Mononuclear cell (primary cell): Measurements from ENCODE around the gene MPP7. TPM values are rescaled to one million over a fixed set of nuclear protein-coding genes. Genes with fewer than 3 reads are reported as not detected.
"Not testable (repeated sequence)": the region's sequence is repeated elsewhere in the genome, so short reads cannot be mapped to it uniquely, and the experiment has no call there.

Experiments used
- H3K27me3 ChIP-seq: 2 replicates; pipeline ENCODE4 v1.6.0; 2011; ENCODE audit warnings: low read length, control low read depth; ENCODE audit not compliant: insufficient read depth
- H3K4me1 ChIP-seq: 2 replicates; pipeline ENCODE4 v1.5.1; 2011; ENCODE audit warnings: mild to moderate bottlenecking, low read length, control low read depth; ENCODE audit not compliant: insufficient read depth
- H3K4me3 ChIP-seq: 2 replicates; pipeline ENCODE4 v1.5.1; 2011; ENCODE audit warnings: mild to moderate bottlenecking, low read length, moderate library complexity
- H3K9me3 ChIP-seq: 2 replicates; pipeline ENCODE4 v1.5.1; 2011; ENCODE audit warnings: low read depth, mild to moderate bottlenecking, control low read depth, low read length
- total RNA-seq: library from RNA; depleted of rRNA; stranded (reverse); fragments of >200 nt; gene quantifications from one replicate; pipeline ENCODE4 v1.2.3, GENCODE V29; 2012

Gene MPP7
- 24.5 TPM for total RNA-seq

DNA sequence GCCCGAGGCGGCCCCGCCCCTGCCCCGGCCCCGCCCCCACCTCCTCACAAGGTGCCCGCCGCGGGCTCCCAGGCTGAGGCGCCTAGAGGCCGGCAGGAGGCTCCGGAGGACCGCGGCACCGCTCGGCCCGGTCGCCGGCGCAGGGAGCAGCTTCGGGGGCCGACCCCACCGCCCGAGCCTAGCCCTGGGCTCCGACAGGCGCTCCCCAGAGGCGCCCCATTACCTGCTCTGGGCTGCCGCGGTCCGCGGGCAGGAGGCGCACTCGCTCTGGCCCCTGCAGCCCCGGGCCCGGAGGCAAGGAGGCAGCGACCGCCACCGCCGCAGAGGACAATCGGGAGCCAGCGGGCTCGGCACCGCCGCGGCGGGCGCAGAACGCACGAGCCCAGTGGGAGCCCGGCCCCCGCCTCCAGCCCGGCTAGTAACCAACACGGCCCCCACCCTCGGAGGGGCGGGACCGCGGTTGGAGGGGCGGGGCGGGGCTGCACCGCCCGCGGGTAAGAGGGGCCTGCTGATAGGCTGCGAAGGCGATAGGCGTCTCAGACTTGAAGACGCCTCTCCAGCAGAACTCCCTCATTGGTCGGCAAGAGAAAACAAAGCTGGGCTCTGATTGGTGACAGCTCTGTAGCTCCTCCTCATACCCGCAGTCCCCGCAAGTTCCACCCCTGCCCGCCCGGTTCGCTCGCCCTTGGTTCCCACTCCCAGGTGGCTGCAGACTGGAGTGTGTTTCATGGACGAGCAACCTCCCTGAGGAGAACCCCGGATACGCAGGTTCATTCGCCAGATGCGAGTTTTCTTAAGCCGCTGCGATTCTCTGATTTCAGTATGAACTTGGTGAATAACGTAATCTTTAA, at the start of gene MPP7:
Gene MPP7 (minus strand): TSS at position 427 of the 851 bp plus-strand sequence. CDS start 64,460 bp downstream, outside the sequence.
- Histone ChIP-seq H3K4me1 (peaks cover 47% of the 10 kb centered on the region), H3K27me3 (no peaks in the 10 kb centered on the region), H3K4me3 (peak within 1 kb of the TSS; percentile 61), H3K9me3 (no peaks in the 10 kb centered on the region)

DNA sequence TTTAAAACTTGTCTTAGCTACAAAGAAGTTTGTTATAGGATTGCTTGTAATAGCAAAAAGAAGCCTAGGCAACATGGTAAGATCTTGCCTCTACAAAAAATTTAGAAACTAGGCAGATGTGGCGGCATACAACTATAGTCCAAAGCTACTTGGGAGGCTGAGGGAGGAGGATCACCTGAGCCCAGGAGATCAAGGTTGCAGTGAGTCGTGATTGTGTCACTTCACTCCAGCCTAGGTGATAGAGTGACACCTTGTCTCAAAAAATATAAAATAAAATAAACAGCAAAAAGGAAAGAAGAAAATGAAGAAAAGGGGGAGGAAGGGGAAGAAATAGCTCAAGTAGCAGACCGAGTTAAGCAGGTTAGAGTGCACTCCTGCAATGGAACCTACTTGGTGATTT, 47.0 kb upstream of the MPP7 start:
- no peak overlapping the region for H3K4me3 ChIP-seq
- peaks cover 4% of the 10 kb centered on the region for H3K9me3 ChIP-seq
- H3K27me3 ChIP-seq = no peaks in the 10 kb centered on the region
- H3K4me1 ChIP-seq = no peaks in the 10 kb centered on the region

DNA sequence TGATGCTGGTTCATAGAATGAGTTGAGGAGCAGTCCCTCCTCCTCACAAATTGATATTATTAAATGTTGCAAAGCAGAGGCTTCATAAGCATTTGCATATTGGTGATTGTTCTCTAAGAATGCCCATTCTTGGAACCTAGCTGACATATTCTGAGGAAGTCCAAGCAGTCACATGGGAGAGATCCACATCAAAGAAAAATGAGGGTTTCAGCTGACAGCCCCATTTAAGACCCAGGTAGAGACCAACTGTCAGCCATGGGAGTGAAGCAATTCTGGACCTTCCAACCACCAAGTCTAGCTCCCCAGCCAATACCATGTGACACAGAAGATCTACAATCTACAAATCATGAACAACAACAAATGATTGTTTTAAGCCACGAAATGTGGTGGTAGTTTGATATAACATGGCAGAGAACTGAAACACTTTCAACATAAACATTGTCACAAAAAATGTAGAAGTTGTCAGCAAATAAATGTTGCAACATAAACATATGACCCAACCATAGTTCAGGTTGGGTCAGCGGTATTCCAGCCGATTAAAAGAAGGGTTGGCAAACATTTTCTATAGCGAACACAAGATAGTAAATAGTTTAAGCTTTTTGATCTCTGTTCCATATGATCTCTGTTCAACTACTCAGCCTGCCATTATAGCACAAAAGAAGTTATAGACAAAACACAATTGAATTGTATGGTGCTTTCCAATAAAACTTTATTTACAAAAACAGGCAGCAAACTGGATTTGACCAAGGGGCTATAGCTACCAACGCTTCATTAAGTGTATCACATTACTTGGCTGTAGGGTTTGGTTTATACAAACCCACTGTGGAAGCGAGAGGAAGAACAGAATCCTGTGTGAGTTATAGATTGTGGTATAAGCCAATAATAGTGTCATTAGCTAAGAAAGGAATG, 41.4 kb upstream of the MPP7 start:
- H3K4me3 ChIP-seq = no peak overlapping the region
- H3K27me3 ChIP-seq = no peaks in the 10 kb centered on the region
- peaks cover 11% of the 10 kb centered on the region for H3K4me1 ChIP-seq
- H3K9me3 ChIP-seq = peaks cover 4% of the 10 kb centered on the region

GRCh38 chr10:28343252-28343651, 40.4 kb upstream of the MPP7 start:
- no peaks in the 10 kb centered on the region for H3K27me3 ChIP-seq
- H3K4me1 ChIP-seq = peaks cover 11% of the 10 kb centered on the region
- no peak overlapping the region for H3K4me3 ChIP-seq
- peaks cover 4% of the 10 kb centered on the region for H3K9me3 ChIP-seq

GRCh38 chr10:28341679-28342078, 38.8 kb upstream of the MPP7 start:
- H3K4me1 ChIP-seq = peaks cover 16% of the 10 kb centered on the region
- H3K27me3 ChIP-seq, H3K9me3 ChIP-seq, H3K4me3 ChIP-seq: not testable (repeated sequence)

DNA sequence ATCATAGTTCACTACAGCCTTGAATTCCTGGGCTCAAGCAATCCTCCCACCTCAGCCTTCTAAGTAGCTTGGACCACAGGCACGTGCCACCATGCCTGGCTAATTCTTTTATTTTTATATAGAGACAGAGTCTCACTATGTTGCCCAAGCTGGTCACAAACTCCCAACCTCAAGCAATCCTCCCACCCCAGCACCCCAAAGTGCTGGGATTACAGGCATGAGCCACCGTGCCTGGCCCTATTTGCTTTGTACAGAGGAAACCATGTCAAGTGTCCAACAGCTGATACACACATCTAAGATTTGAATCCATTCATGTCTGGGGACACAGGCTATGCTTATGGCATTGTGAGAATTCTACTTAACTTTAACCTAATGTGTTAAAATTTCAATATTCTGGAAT, 29.9 kb upstream of the MPP7 start:
- Histone ChIP-seq H3K9me3 (no peaks in the 10 kb centered on the region), H3K4me1 (peaks cover 62% of the 10 kb centered on the region), H3K4me3 (peak overlapping the region; percentile 10), H3K27me3 (no peaks in the 10 kb centered on the region)

DNA sequence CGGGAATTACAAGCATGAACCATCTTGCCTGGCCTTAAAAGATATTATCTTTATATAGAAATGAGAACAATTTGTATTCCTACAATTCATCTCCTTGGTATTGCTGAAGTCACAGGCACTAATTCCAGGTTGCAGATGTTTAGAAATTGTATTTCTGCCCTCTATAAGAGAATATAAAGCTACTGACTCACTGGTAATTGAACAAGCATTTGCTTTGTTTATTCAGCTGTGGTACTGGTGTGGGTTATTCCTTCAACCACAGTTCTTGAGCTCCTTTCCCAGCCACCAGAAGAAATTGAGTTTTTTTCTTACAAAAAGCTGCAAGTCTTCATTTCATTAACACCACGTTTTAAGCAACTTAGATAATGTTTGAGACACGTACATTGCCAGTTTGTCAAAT, 29.0 kb upstream of the MPP7 start:
- Histone ChIP-seq H3K9me3 (no peaks in the 10 kb centered on the region), H3K27me3 (no peaks in the 10 kb centered on the region), H3K4me3 (no peak overlapping the region), H3K4me1 (peaks cover 65% of the 10 kb centered on the region)

- no peak overlapping the region for H3K4me3 ChIP-seq
- H3K9me3 ChIP-seq = no peaks in the 10 kb centered on the region
- no peaks in the 10 kb centered on the region for H3K27me3 ChIP-seq
- peaks cover 65% of the 10 kb centered on the region for H3K4me1 ChIP-seq
Observed at GRCh38 chr10:28331066-28331465, 28.2 kb upstream of the MPP7 start.

DNA sequence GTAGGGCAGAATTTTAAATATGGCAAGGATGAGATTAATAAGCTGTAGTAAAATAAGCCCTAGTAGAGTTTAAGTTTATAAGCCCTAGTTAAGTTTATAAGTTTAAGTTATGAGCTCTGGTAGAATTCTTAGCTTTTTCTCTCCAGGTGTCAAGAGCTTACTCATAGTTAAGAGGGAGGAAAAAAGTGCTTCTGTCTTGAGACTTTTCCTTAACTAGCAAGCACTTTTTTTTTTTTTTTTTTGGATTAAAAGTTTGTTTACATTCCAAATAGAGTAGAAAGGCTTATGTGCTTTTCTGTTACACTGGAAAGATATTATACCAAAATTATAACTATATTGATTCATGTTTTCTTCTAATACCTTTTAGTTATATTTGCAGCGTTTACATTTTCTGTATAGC, 25.5 kb upstream of the MPP7 start:
- H3K27me3 ChIP-seq = no peaks in the 10 kb centered on the region
- peaks cover 48% of the 10 kb centered on the region for H3K4me1 ChIP-seq
- no peaks in the 10 kb centered on the region for H3K9me3 ChIP-seq
- no peak overlapping the region for H3K4me3 ChIP-seq

- Histone ChIP-seq H3K4me3 (no peak overlapping the region), H3K4me1 (peaks cover 39% of the 10 kb centered on the region)
Observed at GRCh38 chr10:28327491-28327880, 24.6 kb upstream of the MPP7 start.

GRCh38 chr10:28326516-28327490, 23.9 kb upstream of the MPP7 start:
- H3K4me1 ChIP-seq = peaks cover 35% of the 10 kb centered on the region
- H3K4me3 ChIP-seq = no peak overlapping the region
- H3K27me3 ChIP-seq = no peaks in the 10 kb centered on the region
- no peaks in the 10 kb centered on the region for H3K9me3 ChIP-seq

More at GRCh38 chr10:28327491-28327880, 24.6 kb upstream of the MPP7 start:
- Histone ChIP-seq H3K27me3 (no peaks in the 10 kb centered on the region), H3K9me3 (no peaks in the 10 kb centered on the region)

DNA sequence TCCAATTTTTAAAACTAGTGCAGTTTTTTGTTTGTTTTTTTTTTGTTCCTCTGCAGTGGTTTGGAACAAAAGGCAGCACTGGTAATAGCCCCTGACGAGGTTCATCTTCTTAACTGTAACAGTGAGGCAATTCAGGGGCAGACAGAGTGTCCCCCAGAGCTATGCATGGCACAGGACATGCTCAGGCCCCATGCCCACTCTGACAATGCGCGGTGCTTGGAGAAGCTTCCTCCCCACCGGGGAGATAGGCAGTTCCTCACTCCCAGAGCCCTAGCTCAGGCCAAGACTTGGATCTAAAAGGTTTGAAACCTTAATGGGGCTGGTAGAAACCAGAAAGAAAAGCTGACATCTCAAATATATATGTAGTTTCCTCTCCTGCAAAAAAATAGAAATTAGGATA, 17.9 kb upstream of the MPP7 start:
- H3K4me3 ChIP-seq = no peak overlapping the region

GRCh38 chr10:28320090-28320489, 17.2 kb upstream of the MPP7 start:
- no peaks in the 10 kb centered on the region for H3K9me3 ChIP-seq
- H3K4me3 ChIP-seq = no peak overlapping the region
- peaks cover 5% of the 10 kb centered on the region for H3K4me1 ChIP-seq
- no peaks in the 10 kb centered on the region for H3K27me3 ChIP-seq

More for the DNA sequence above, 17.9 kb upstream of the MPP7 start:
- no peaks in the 10 kb centered on the region for H3K27me3 ChIP-seq
- H3K4me1 ChIP-seq = peaks cover 5% of the 10 kb centered on the region
- H3K9me3 ChIP-seq = no peaks in the 10 kb centered on the region

DNA sequence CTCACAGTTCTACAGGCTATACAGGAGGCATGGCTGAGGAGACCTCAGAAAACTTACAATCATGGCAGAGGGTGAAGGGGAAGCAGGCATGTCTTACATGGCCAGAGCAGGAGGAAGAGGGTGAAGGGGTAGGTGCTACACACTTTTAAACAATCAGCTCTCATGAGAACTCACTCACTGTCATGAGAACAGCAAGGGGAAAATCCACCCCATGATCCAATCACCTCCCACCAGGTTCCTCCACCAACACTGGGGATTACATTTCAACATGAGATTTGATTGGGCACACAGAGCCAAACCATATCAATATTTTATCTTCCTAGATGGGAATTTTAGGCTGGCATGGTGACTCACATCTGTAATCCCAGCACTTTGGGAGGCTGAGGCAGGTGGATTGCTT, 16.2 kb upstream of the MPP7 start:
- H3K9me3 ChIP-seq, H3K4me3 ChIP-seq, H3K4me1 ChIP-seq, H3K27me3 ChIP-seq: not testable (repeated sequence)
